ENCODE results near the gene HPDL. TPM values are rescaled to one million over a fixed set of nuclear protein-coding genes. Genes with fewer than 3 reads are reported as not detected.

The HPDL gene
- total and polyA plus RNA-seq, 2 of the 4 experiments (the other 2 are of a cell fraction), result 0.54 to 1.1 TPM

DNA sequence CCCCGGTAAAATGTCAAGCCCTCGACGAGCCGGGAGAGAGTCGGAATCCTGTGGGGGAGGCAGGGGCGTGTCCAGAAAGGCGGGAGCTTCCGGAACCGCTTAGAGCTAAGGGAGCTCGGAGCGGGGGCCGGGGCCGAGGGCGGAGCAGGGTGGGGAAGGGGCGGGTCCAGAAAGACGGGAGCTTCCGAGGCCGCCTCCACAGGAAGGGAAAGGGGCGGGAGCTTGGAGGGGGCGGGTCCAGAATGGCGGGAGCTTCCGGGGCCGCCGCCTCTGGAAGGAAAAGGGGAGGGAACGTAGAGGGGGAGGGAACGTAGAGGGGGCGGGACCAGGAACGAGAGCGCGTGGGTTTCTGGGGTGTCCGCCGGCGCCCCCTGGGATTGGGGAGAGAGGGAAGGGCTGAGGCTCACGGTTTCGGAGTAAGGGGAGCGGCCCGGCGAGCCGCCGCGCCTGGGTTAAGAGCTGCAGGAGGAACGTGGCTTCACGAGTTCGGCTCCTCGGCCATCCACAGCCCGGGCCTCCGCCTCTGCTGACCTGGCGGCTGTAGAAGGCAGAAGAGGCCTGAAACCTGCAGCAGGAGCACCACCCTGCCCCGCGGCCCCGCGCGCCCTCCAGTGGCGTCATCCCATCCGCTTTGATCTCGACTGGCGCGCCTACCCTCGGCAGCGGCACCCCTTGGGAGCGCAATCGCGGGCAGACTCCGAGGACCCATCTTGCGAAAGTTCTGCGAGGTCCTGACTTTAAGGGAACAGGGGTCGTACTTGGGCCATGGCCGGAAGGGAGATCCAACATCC, 23.0 kb upstream of the HPDL start (continued):
- TF ChIP-seq RAD21 (IDR thresholded peaks at IDR 0.05; ENCODE audit: low read length) (peak; percentile 72), SMC3 (IDR thresholded peaks at IDR 0.05; ENCODE audit: low read depth, low read length) (peak; percentile 59), POLR2A (IDR thresholded peaks at IDR 0.05; ENCODE audit: low read depth, low read length) (peak; percentile 72)

DNA sequence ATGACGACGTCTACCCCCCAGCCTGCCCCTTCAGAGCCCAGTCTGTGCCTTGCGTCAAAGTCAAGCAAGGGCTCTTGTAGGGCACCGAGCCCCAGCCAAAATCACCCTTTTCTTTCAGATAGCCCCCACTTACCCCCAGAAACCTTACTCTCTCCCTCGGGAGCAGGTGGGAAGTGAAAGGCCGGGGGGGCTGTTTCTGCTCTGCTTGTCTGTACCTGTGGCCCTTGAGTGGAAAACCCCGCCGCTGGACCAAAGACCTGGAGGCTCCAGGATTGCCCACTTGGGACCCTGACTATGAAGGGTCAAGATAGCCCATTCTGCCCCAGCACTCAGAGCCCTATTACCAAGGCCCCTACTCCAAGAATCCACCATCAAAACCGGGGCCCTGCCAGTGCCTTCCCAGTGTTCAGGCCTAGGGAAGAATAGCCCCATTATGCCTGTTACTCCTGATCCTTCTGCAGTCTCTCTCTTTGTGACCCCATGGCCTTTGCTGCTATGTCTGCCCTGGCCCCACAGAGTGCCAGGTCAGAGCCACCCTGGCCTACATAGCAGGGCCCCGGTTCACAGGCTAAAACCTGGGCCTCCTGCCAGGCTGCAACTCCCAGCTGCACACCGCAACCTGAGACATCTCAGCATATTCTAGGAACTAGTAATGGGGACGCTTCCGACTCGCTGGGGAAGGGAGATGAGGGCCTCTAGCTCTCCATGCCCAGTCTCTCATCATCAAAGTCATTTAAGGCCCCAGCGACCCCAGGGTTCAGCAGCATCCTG, 22.2 kb upstream of the HPDL start:
- no peaks in the 10 kb centered on the region for H3K9me1 ChIP-seq (ENCODE audit: insufficient read depth, low read length)
- ChIA-PET CTCF (no interaction called here), POLR2A (ENCODE audit: unreplicated experiment) (no interaction called here)
- H3K4ac ChIP-seq (ENCODE audit: low read depth, low read length), result peak overlapping the region; percentile 99
- no peak for ATAC-seq (ENCODE audit: low read depth)
- H3K4me2 ChIP-seq (ENCODE audit: low read depth, low read length), result peak overlapping the region; percentile 94
- H2AFZ ChIP-seq (replicated peaks; ENCODE audit: low read length, poor library complexity), result peak overlapping the region; percentile 100
- H3K9ac ChIP-seq (ENCODE audit: low read depth, low read length), result peak overlapping the region; percentile 81
- H4K20me1 ChIP-seq (ENCODE audit: insufficient read depth, low read length), result no peaks in the 10 kb centered on the region
- peak overlapping the region; percentile 95 for H4K5ac ChIP-seq (ENCODE audit: low read depth, low read length)
- peak overlapping the region; percentile 99 for H3K23ac ChIP-seq (ENCODE audit: low read depth, low read length)
- peak overlapping the region; percentile 30 for H3K18ac ChIP-seq (ENCODE audit: low read depth, low read length)
- H2BK5ac ChIP-seq (ENCODE audit: low read depth, low read length, poor library complexity, severe bottlenecking), result peak overlapping the region; percentile 68
- H3K27ac ChIP-seq (ENCODE audit: insufficient read depth, low read length), result peak overlapping the region; percentile 86
- DNase-seq, result peak; percentile 36
- peak overlapping the region; percentile 55; the same call in 1 of the 2 replicates for H2BK20ac ChIP-seq (ENCODE audit: low read depth, low read length)
- H3K9me3 ChIP-seq (ENCODE audit: control insufficient read depth, insufficient read depth, low read length), result no peaks in the 10 kb centered on the region
- peak overlapping the region; percentile 99 for H3K14ac ChIP-seq (replicated peaks; ENCODE audit: low read depth, low read length)
- dilution Hi-C loops (cut with HindIII; ENCODE audit: low sequenced_read_pairs, unreplicated experiment), result no loop called here
- H3K79me1 ChIP-seq (ENCODE audit: low read depth in 1 of 2, low read length in 2 of 2), result peaks cover 0 to 11% of the 10 kb centered on the region in 2 experiments; a peak in 2 of 4 replicates
- H3K4me3 ChIP-seq (ENCODE audit: insufficient read depth, low read depth, low read length), result peak overlapping the region; percentile 76
- H3K4me1 ChIP-seq (ENCODE audit: control insufficient read depth, insufficient read depth, low read length), result peaks cover 4% of the 10 kb centered on the region; the same call in 1 of the 2 replicates
- H3K27me3 ChIP-seq (ENCODE audit: control insufficient read depth, insufficient read depth, low read length), result no peaks in the 10 kb centered on the region
- peak overlapping the region; percentile 93 for H2AK5ac ChIP-seq (ENCODE audit: low read depth, low read length)
- H3K36me3 ChIP-seq (ENCODE audit: control insufficient read depth, insufficient read depth, low read length), result no peaks in the 10 kb centered on the region
- H2BK120ac ChIP-seq (ENCODE audit: low read depth, low read length), result peak overlapping the region; percentile 81; the same call in 1 of the 2 replicates
- no TSS peak for BruUV-seq (replicated peaks)
- H4K8ac ChIP-seq (ENCODE audit: low read depth in 2 of 2, low read length in 2 of 2), result peak overlapping the region; percentile 73 to 98; a peak in 3 of 4 replicates
- in situ Hi-C loops (cut with MboI; ENCODE audit: low sequenced_read_pairs), result loop anchor here (5.0 to 10.0 kb wide), 2 partner anchors 292 to 470 kb away; partner anchors contain the start of genes HECTD3 and UROD
- peak overlapping the region; percentile 84 for H4K91ac ChIP-seq (ENCODE audit: insufficient read depth, low read depth, low read length)
- H2AK9ac ChIP-seq (replicated peaks; ENCODE audit: low read depth, low read length, poor library complexity), result peak overlapping the region; percentile 87
- intact Hi-C loops (cut with micrococcal nuclease), result loop anchor here (5.0 to 10.0 kb wide), 5 partner anchors 97 to 587 kb away; partner anchors contain the start of genes BTBD19, DYNLT4, PLK3 and RNU5D-1
- H3K56ac ChIP-seq (ENCODE audit: extremely low read depth, insufficient read depth, low read length), result peak overlapping the region; percentile 83
- WGBS, 2 experiments (ENCODE audit: extremely low coverage in 2 of 2, insufficient read length in 1 of 2), result 47% methylated on average over 2 of the region's 15 CpGs; no CpG with 5 or more reads in 1 of the 2 experiments
- H2BK15ac ChIP-seq (ENCODE audit: low read depth, low read length), result no peak overlapping the region; the same call in 2 of the 3 replicates
- TF ChIP-seq, protein P1, sequence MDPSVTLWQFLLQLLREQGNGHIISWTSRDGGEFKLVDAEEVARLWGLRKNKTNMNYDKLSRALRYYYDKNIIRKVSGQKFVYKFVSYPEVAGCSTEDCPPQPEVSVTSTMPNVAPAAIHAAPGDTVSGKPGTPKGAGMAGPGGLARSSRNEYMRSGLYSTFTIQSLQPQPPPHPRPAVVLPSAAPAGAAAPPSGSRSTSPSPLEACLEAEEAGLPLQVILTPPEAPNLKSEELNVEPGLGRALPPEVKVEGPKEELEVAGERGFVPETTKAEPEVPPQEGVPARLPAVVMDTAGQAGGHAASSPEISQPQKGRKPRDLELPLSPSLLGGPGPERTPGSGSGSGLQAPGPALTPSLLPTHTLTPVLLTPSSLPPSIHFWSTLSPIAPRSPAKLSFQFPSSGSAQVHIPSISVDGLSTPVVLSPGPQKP (IDR thresholded peaks at IDR 0.05; ENCODE audit: borderline replicate concordance, low read depth, low read length), result no peak
- no peak for TF ChIP-seq BHLHE40 (IDR thresholded peaks at IDR 0.05; ENCODE audit: low read depth, low read length)
- TF ChIP-seq POLR2A (IDR thresholded peaks at IDR 0.05; ENCODE audit: low read depth, low read length), result no peak
- TF ChIP-seq MXI1 (IDR thresholded peaks at IDR 0.05; ENCODE audit: borderline replicate concordance, low read depth, low read length), result no peak
- TF ChIP-seq MAFK (IDR thresholded peaks at IDR 0.05; ENCODE audit: low read depth, low read length), result no peak
- TF ChIP-seq SMC3 (IDR thresholded peaks at IDR 0.05; ENCODE audit: low read depth, low read length), result no peak
- TF ChIP-seq, protein P2, sequence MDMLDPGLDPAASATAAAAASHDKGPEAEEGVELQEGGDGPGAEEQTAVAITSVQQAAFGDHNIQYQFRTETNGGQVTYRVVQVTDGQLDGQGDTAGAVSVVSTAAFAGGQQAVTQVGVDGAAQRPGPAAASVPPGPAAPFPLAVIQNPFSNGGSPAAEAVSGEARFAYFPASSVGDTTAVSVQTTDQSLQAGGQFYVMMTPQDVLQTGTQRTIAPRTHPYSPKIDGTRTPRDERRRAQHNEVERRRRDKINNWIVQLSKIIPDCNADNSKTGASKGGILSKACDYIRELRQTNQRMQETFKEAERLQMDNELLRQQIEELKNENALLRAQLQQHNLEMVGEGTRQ (IDR thresholded peaks at IDR 0.05; ENCODE audit: low read depth, low read length), result no peak
- TF ChIP-seq FOS (IDR thresholded peaks at IDR 0.05; ENCODE audit: low read depth, low read length), result no peak
- no peak for TF ChIP-seq MAZ (IDR thresholded peaks at IDR 0.05; ENCODE audit: borderline replicate concordance, low read depth, low read length)
- TF ChIP-seq NFE2L2 (IDR thresholded peaks at IDR 0.05; ENCODE audit: low read depth, low read length), result no peak
- TF ChIP-seq CHD1 (IDR thresholded peaks at IDR 0.05; ENCODE audit: low read depth, low read length), result no peak

All from IMR-90 (cell line).